Measurements from ENCODE around the gene DOP1A.

- TF ChIP-seq CTCF (IDR thresholded peaks at IDR 0.05): no peak
- TF ChIP-seq POLR2A (IDR thresholded peaks at IDR 0.05): no peak
- no peak for TF ChIP-seq POLR2AphosphoS5 (IDR thresholded peaks at IDR 0.05)
These were observed 132.4 kb downstream of the DOP1A start for GRCh38 chr6:83199863-83200225.
